Ovary (tissue), 9 donors: Measurements from ENCODE around the gene LCE3C. TPM values are rescaled to one million over a fixed set of nuclear protein-coding genes. Genes with fewer than 3 reads are reported as not detected.

Experiments used
- DNase-seq, 5 donors: peaks; one replicate each; pipeline ENCODE4 v3.0.0-alpha.2; 2019 to 2020
- H3K27ac ChIP-seq, 2 donors: fragments of 200-600 bp; one replicate each; pipeline versions ENCODE4 v1.5.1 to v1.8.0; 2019 to 2022
- H3K27me3 ChIP-seq: fragments of 200-600 bp; one replicate; pipeline ENCODE4 v1.8.0; 2022
- H3K36me3 ChIP-seq: fragments of 200-600 bp; sonication (generic); one replicate; pipeline ENCODE4 v1.5.1; 2019
- H3K4me1 ChIP-seq: one replicate; pipeline ENCODE4 v1.8.1; 2013; ENCODE audit warnings: mild to moderate bottlenecking, moderate library complexity; ENCODE audit not compliant: insufficient read depth
- H3K4me3 ChIP-seq: fragments of 200-600 bp; sonication (generic); one replicate; pipeline ENCODE4 v1.5.1; 2017
- H3K9me3 ChIP-seq, 2 donors: fragments of 200-600 bp in 1 of 2; sonication (generic) in 1 of 2; one replicate each; pipeline versions ENCODE4 v1.5.1 to v1.8.1; 2013 to 2019; ENCODE audit warnings: mild to moderate bottlenecking in 1 of 2, moderate library complexity in 1 of 2
- EP300 ChIP-seq: sonication (generic); formaldehyde crosslinking; IDR thresholded peaks from one replicate; pipeline ENCODE4 v1.6.1; 2017; ENCODE audit warnings: antibody characterized with exemption
- POLR2A ChIP-seq: fragments of 450-650 bp; IDR thresholded peaks from one replicate; pipeline ENCODE4 v1.6.1; 2017; ENCODE audit warnings: antibody characterized with exemption, mild to moderate bottlenecking, moderate library complexity
- WGBS, 3 donors: extraction: QIAGEN DNeasy Blood & Tissue Kit in 1 of 3; methylation state at CpG; one replicate each; pipeline versions ENCODE4 v1.1.5 to v1.1.7; 2013 to 2017; 5-methylcytosine and 5-hydroxymethylcytosine counted together
- intact Hi-C, 4 donors: fragments of 100-400 bp; cut with DNase I; formaldehyde crosslinking; loops; one replicate each; pipeline versions ENCODE4 v1.11.0 to v1.15.1; 2022 to 2023
- polyA plus RNA-seq, 2 donors: library from polyadenylated mRNA; stranded (reverse); fragments of 200-250 nt in 1 of 2; fragments of 350-450 nt in 1 of 2; fragmentation: Illumina TruSeq in 1 of 2; extraction: RNeasy Lipid Tissue Mini Kit (QIAGEN cat#74804) in 1 of 2; gene quantifications; one replicate each; pipeline ENCODE4 v1.2.3, GENCODE V29; 2013 to 2014
- total RNA-seq, 7 donors: library from RNA; depleted of rRNA in 2 of 7; stranded (reverse); fragments of >200 nt in 2 of 7; fragmentation: NEBNext Ultra II Directional in 3 of 7; extraction: Animal tissue kit (Norgen Biotek cat#: 25700) in 3 of 7; gene quantifications; one replicate each; pipeline versions ENCODE4 v1.1.0 to v1.2.4, GENCODE V29; 2016 to 2023
- TF ChIP-seq, protein P1 (sequence below), 3 donors: fragments of 450-650 bp in 2 of 3; fragments of 200-600 bp in 1 of 3; IDR thresholded peaks; one replicate each; pipeline versions ENCODE4 v1.5.1 to v1.8.0; 2016 to 2022; ENCODE audit warnings: antibody characterized with exemption in 3 of 3, mild to moderate bottlenecking in 1 of 3
- donor health status: DM: no; HTN: no; CAD: no; lungs with moderate emphysema.
- donor health status: DM: no; HTN: no; CAD: no.
- donor health status: Bipolar disorder and iron deficiency.
- donor health status: DM: yes; HTN: yes; CAD: no.
- donor health status: DM: no; HTN: no; CAD: no.
- donor health status: DM: yes; HTN: yes; CAD: no.

Gene LCE3C
- total and polyA plus RNA-seq, 9 donors: not detected

DNA sequence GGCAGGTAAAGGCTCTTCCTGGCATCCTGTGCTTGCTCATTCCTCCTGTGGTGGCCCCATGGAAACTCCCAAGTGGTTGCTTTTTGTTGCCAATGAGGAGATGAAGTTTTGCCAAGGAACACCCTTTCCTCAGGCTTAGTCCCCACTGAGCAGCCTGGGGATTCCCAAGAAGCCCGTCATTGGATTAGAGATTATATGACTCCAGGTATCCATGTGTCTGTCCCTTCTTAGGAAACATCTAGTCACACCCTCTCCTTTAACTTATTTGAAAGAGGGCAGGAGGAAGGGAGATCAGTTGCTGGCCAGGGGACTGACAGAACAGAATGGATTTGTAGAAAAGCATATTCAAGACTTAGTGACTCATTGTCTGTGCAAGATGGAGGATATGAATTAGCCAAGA, 26.7 kb downstream of the LCE3C start:
- no peak overlapping the region for H3K27ac ChIP-seq
- TF ChIP-seq, protein P1, sequence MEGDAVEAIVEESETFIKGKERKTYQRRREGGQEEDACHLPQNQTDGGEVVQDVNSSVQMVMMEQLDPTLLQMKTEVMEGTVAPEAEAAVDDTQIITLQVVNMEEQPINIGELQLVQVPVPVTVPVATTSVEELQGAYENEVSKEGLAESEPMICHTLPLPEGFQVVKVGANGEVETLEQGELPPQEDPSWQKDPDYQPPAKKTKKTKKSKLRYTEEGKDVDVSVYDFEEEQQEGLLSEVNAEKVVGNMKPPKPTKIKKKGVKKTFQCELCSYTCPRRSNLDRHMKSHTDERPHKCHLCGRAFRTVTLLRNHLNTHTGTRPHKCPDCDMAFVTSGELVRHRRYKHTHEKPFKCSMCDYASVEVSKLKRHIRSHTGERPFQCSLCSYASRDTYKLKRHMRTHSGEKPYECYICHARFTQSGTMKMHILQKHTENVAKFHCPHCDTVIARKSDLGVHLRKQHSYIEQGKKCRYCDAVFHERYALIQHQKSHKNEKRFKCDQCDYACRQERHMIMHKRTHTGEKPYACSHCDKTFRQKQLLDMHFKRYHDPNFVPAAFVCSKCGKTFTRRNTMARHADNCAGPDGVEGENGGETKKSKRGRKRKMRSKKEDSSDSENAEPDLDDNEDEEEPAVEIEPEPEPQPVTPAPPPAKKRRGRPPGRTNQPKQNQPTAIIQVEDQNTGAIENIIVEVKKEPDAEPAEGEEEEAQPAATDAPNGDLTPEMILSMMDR (IDR thresholded peaks at IDR 0.05): no peak
- no peak for TF ChIP-seq POLR2A
- TF ChIP-seq EP300: no peak
- no peaks in the 10 kb centered on the region for H3K9me3 ChIP-seq
- no peaks in the 10 kb centered on the region for H3K27me3 ChIP-seq
- H3K4me3 ChIP-seq: no peak overlapping the region
- intact Hi-C loops: no loop called here
- H3K4me1 ChIP-seq: peaks cover 12% of the 10 kb centered on the region
- H3K36me3 ChIP-seq: no peaks in the 10 kb centered on the region
- DNase-seq: no peak
- WGBS, 3 donors: 82 to 86% (median 83%) methylated on average over 1 of the region's 1 CpG

DNA sequence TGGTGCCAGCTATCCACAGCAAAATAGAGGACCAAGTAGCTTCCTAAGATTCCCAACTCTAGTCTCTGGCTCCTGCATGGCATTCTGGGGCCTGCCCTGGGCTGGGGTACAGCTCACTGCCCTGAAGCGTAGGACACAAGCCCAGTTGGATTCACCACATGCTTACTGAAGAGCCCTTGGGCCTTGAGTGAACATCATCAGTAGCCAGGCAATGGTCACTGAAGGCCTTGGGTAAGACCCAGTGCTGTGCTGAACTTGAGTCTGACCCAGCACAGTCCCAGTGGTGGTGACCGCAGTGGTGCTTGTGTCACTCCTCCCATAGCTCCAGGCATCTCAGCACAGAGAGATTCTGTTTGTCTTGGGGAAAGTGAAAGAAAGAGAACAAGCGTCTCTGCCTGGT, 30.6 kb downstream of the LCE3C start:
- no peaks in the 10 kb centered on the region for H3K9me3 ChIP-seq
- H3K36me3 ChIP-seq: no peaks in the 10 kb centered on the region
- intact Hi-C loops: no loop called here
- H3K4me3 ChIP-seq: no peak overlapping the region
- TF ChIP-seq EP300: no peak
- TF ChIP-seq, protein P1 (IDR thresholded peaks at IDR 0.05): no peak
- TF ChIP-seq POLR2A: no peak
- 88 to 93% (median 92%) methylated on average over 3 of the region's 3 CpGs for WGBS, 3 donors
- no peak for DNase-seq
- no peaks in the 10 kb centered on the region for H3K4me1 ChIP-seq
- no peak overlapping the region for H3K27ac ChIP-seq
- H3K27me3 ChIP-seq: no peaks in the 10 kb centered on the region

DNA sequence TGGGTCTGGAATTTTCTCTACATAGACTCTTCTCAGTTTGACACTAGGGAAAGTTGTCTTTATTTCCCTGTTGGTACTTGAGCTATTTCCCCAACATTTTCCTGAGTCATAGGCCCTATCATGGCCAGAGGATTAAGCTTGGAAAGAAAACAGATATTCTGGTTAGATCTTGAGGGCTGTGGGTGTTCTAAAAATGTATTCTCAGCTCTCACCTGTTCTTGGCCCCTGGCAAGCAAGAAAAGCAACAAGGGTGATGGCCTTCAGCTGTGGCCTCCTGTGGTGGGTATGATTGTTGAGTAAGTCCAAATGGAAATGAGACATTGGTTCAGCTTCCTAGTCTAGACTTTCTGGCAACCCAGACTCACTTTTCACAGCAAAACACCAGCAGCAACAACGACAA, 40.3 kb downstream of the LCE3C start:
- no peaks in the 10 kb centered on the region for H3K9me3 ChIP-seq
- intact Hi-C loops: no loop called here
- WGBS, 3 donors: 38 to 76% (median 60%) methylated on average over 1 of the region's 1 CpG
- DNase-seq: no peak
- no peaks in the 10 kb centered on the region for H3K36me3 ChIP-seq
- H3K4me1 ChIP-seq: no peaks in the 10 kb centered on the region
- no peak overlapping the region for H3K4me3 ChIP-seq
- no peak overlapping the region for H3K27ac ChIP-seq
- no peak for TF ChIP-seq EP300
- TF ChIP-seq, protein P1 (IDR thresholded peaks at IDR 0.05): no peak
- no peak for TF ChIP-seq POLR2A
- H3K27me3 ChIP-seq: no peaks in the 10 kb centered on the region

DNA sequence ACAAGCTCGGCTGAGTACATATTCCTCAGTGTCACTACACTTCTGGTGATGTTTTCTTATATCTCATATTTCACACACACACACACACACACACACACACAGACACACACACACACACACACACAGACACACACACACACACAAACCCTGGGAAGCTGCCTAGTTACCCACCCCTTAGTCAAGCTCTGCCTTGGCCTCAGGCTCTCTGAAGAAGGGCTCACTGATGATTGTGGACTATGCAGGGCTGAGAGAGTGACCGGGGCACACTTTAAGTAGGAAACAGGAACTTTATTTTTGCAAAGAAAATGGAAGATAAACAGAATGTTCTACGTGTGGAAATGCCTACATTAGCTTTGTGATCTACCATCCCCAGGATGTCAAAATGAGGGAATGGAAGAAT, 43.9 kb downstream of the LCE3C start:
- no peak for DNase-seq
- Histone ChIP-seq H3K9me3 (no peaks in the 10 kb centered on the region), H3K27me3 (no peaks in the 10 kb centered on the region), H3K4me1 (no peaks in the 10 kb centered on the region), H3K36me3 (no peaks in the 10 kb centered on the region), H3K4me3 (no peak overlapping the region), H3K27ac (no peak overlapping the region)
- no peak for TF ChIP-seq POLR2A
- TF ChIP-seq EP300: no peak
- TF ChIP-seq, protein P1 (IDR thresholded peaks at IDR 0.05): no peak
- intact Hi-C loops: no loop called here
- WGBS, 3 donors: 29 to 56% (median 48%) methylated on average over 3 of the region's 3 CpGs

DNA sequence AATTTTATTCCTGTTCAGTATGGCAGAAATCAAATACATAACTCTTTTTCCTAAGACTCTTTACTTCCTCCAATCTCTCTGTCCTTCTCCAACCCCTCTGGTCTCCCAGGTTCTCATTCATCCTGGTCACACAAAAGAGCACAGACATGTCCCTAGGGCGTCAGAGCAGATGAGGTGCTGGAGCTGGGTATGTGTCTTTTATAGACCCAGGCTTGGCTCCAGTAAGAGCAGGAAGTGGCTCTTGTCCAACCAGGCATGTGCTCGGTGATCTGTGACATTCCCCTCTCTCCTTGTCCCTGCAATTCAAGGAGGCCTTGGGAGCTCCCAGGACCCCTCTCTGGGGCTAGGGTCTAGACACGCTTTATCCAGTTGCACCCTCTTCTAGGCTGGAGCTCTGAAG, 45.1 kb downstream of the LCE3C start:
- WGBS, 3 donors: 39 to 50% (median 47%) methylated on average over 3 of the region's 3 CpGs
- no peak overlapping the region for H3K4me3 ChIP-seq

More for the DNA sequence above, 45.1 kb downstream of the LCE3C start:
- no peak for TF ChIP-seq EP300
- TF ChIP-seq, protein P1 (IDR thresholded peaks at IDR 0.05): no peak
- no peak for TF ChIP-seq POLR2A
- no peaks in the 10 kb centered on the region for H3K27me3 ChIP-seq
- no peaks in the 10 kb centered on the region for H3K36me3 ChIP-seq
- intact Hi-C loops: no loop called here
- no peaks in the 10 kb centered on the region for H3K4me1 ChIP-seq
- no peak overlapping the region for H3K27ac ChIP-seq
- no peaks in the 10 kb centered on the region for H3K9me3 ChIP-seq
- no peak for DNase-seq
